HG02852 (cell line): ENCODE measurements around the gene RCAN2.

ENCODE experiments used
- ATAC-seq: cut with Tn5 transposase; IDR thresholded peaks from one replicate; pipeline ENCODE4 v1.9.1; 2021; ENCODE audit warnings: mild to moderate bottlenecking, moderate library complexity; ENCODE audit not compliant: unreplicated experiment

RCAN2 gene

GRCh38 chr6:46219661-46220060, 271.6 kb downstream of the RCAN2 start:
- no peak for ATAC-seq

GRCh38 chr6:46218457-46218856, 272.8 kb downstream of the RCAN2 start:
- no peak for ATAC-seq

- ATAC-seq = peak; percentile 66
These were observed 273.5 kb downstream of the RCAN2 start for GRCh38 chr6:46217671-46218131.

GRCh38 chr6:46216879-46217278, 274.4 kb downstream of the RCAN2 start:
- ATAC-seq = no peak

- ATAC-seq = no peak
These were observed 275.5 kb downstream of the RCAN2 start for GRCh38 chr6:46215777-46216176.

- no peak for ATAC-seq
These were observed 276.0 kb downstream of the RCAN2 start for GRCh38 chr6:46215213-46215612.

GRCh38 chr6:46211917-46212316, 279.3 kb downstream of the RCAN2 start:
- no peak for ATAC-seq

- no peak for ATAC-seq
These were observed 281.0 kb downstream of the RCAN2 start for GRCh38 chr6:46210294-46210693.

- ATAC-seq = no peak
These were observed 282.9 kb downstream of the RCAN2 start for GRCh38 chr6:46208303-46208702.

- no peak for ATAC-seq
These were observed 284.1 kb downstream of the RCAN2 start for GRCh38 chr6:46207174-46207573.

- ATAC-seq = no peak
These were observed 286.2 kb downstream of the RCAN2 start for GRCh38 chr6:46204880-46205650.

- no peak for ATAC-seq
These were observed 287.7 kb downstream of the RCAN2 start for GRCh38 chr6:46203391-46204177.

GRCh38 chr6:46201702-46202101, 289.5 kb downstream of the RCAN2 start:
- no peak for ATAC-seq

GRCh38 chr6:46199387-46199786, 291.9 kb downstream of the RCAN2 start:
- no peak for ATAC-seq

GRCh38 chr6:46191961-46192360, 299.3 kb downstream of the RCAN2 start:
- ATAC-seq = no peak

GRCh38 chr6:46190889-46191288, 300.4 kb downstream of the RCAN2 start:
- ATAC-seq = no peak

GRCh38 chr6:46189726-46190125, 301.5 kb downstream of the RCAN2 start:
- no peak for ATAC-seq

GRCh38 chr6:46186583-46186982, 304.7 kb downstream of the RCAN2 start:
- no peak for ATAC-seq

GRCh38 chr6:46184114-46184513, 307.1 kb downstream of the RCAN2 start:
- ATAC-seq = no peak

GRCh38 chr6:46175976-46176375, 315.3 kb downstream of the RCAN2 start:
- peak; percentile 31 for ATAC-seq

- ATAC-seq = peak; percentile 80
These were observed 315.8 kb downstream of the RCAN2 start for GRCh38 chr6:46175446-46175845.

- no peak for ATAC-seq
These were observed 316.3 kb downstream of the RCAN2 start for GRCh38 chr6:46174904-46175303.
